KMS-11 (cell line): ENCODE results near the gene NCAM1.

Experiments used
- H2AFZ ChIP-seq: fragments of 200-600 bp; sonication (generic); 2 replicates; pipeline ENCODE4 v1.6.1; 2016; ENCODE audit warnings: antibody characterized with exemption, mixed run types, low read depth
- H3K27ac ChIP-seq: fragments of 200-600 bp; sonication (generic); 2 replicates; pipeline ENCODE4 v1.6.1; 2016; ENCODE audit warnings: mild to moderate bottlenecking, mixed run types
- H3K27me3 ChIP-seq: fragments of 200-600 bp; sonication (generic); 2 replicates; pipeline ENCODE4 v1.6.1; 2017; ENCODE audit warnings: mild to moderate bottlenecking, low read depth, mixed run types, moderate library complexity; ENCODE audit not compliant: insufficient read depth
- H3K36me3 ChIP-seq: fragments of 200-600 bp; sonication (generic); 2 replicates; pipeline ENCODE4 v1.6.1; 2017; ENCODE audit warnings: mild to moderate bottlenecking, mixed run types; ENCODE audit not compliant: insufficient read depth
- H3K4me1 ChIP-seq: fragments of 200-600 bp; sonication (generic); 2 replicates; pipeline ENCODE4 v1.6.1; 2016; ENCODE audit warnings: mild to moderate bottlenecking, low read depth, mixed run types; ENCODE audit not compliant: poor library complexity, severe bottlenecking
- H3K4me2 ChIP-seq: fragments of 200-600 bp; sonication (generic); 2 replicates; pipeline ENCODE4 v1.7.0; 2016; ENCODE audit warnings: mild to moderate bottlenecking, mixed run types
- H3K4me3 ChIP-seq: fragments of 200-600 bp; sonication (generic); IDR thresholded peaks from 2 replicates; pipeline ENCODE4 v1.6.1; 2017; ENCODE audit warnings: low read depth, low read length, mixed read lengths; ENCODE audit not compliant: insufficient read depth
- H3K79me2 ChIP-seq: fragments of 200-600 bp; sonication (generic); 2 replicates; pipeline ENCODE4 v1.6.1; 2016; ENCODE audit warnings: low read depth, mixed run types; ENCODE audit not compliant: insufficient read depth
- H3K9ac ChIP-seq: fragments of 200-600 bp; sonication (generic); 2 replicates; pipeline ENCODE4 v1.6.1; 2016; ENCODE audit warnings: mild to moderate bottlenecking, mixed run types
- H4K20me1 ChIP-seq: fragments of 200-600 bp; sonication (generic); 2 replicates; pipeline ENCODE4 v1.6.1; 2016; ENCODE audit warnings: mild to moderate bottlenecking, mixed run types; ENCODE audit not compliant: insufficient read depth
- TF ChIP-seq, protein P1 (sequence below): fragments of 200-600 bp; sonication (generic); conservative IDR thresholded peaks from 2 replicates; pipeline ENCODE4 v1.6.1; 2017; ENCODE audit warnings: low read depth, mild to moderate bottlenecking, antibody characterized with exemption, low read length, moderate library complexity, mixed read lengths

The NCAM1 gene

DNA sequence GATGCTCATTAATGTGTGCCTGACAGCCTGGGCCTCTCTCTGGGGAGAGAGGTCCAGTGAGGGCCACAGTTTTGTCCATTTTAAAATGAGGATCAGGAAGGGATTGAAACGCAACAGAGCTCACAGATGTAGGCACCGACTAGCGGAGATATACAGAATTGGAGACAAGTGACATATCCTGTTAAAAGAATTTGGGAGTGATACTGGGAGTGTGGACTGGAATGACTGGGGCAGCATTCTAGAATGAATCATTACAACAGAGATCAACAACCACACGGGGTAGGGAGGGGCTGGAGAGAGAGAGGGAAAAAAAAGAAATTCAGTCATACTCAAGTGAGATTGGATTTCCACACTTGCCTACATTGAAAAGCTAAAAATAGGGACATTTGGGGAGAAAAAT lies 2.5 kb upstream of the NCAM1 start:
- H3K36me3 ChIP-seq, result no peaks in the 10 kb centered on the region
- no peaks in the 10 kb centered on the region for H4K20me1 ChIP-seq
- no peak overlapping the region for H3K4me3 ChIP-seq
- no peak overlapping the region for H2AFZ ChIP-seq
- TF ChIP-seq, protein P1, sequence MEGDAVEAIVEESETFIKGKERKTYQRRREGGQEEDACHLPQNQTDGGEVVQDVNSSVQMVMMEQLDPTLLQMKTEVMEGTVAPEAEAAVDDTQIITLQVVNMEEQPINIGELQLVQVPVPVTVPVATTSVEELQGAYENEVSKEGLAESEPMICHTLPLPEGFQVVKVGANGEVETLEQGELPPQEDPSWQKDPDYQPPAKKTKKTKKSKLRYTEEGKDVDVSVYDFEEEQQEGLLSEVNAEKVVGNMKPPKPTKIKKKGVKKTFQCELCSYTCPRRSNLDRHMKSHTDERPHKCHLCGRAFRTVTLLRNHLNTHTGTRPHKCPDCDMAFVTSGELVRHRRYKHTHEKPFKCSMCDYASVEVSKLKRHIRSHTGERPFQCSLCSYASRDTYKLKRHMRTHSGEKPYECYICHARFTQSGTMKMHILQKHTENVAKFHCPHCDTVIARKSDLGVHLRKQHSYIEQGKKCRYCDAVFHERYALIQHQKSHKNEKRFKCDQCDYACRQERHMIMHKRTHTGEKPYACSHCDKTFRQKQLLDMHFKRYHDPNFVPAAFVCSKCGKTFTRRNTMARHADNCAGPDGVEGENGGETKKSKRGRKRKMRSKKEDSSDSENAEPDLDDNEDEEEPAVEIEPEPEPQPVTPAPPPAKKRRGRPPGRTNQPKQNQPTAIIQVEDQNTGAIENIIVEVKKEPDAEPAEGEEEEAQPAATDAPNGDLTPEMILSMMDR, result no peak
- H3K4me1 ChIP-seq, result no peaks in the 10 kb centered on the region
- no peak overlapping the region for H3K4me2 ChIP-seq
- no peaks in the 10 kb centered on the region for H3K79me2 ChIP-seq
- no peaks in the 10 kb centered on the region for H3K27me3 ChIP-seq
- H3K27ac ChIP-seq, result no peak overlapping the region
- H3K9ac ChIP-seq, result no peak overlapping the region

DNA sequence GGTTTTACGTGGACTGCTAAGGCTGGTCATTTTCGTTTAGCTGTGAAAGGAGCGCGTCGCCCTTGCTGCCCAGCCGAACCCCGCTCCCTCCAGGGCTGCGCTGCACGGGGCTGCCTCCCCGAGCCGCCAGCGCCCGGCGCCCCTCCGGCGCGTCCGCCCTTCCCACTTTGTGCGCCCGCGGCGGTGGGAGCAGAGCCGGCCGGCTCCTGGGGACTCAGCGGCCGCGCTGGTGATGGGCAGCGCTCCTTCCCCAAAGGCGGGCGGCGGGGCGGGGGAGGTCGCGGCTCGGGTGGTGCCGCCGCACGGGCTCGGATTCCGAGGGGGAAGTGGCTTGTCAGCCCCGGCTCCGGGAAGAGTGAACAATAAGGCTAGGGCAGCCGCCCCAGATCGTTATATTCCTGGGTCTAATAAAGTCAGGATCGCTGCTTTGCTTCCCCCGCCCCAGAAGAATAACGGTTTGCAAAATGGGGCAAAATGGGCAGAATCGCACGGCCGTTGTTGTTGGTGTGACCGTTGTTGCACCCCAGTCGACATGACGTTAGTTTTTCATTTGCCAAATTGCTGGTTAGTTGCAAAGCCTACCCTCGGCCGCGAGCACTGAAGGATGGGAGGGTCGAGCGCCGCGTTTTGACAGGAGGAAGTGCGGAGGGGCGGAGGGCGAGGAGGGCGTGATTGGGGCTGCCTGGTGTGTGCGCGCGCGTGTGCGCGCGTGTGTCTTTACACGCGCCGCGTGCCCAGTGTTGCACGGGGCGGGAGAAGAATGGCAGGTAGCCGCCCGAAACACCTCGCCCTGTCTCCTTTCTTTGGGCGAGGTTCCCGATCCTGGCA lies 745 bp downstream of the NCAM1 start:
- H3K4me2 ChIP-seq, result peak overlapping the region; percentile 68
- no peaks in the 10 kb centered on the region for H3K27me3 ChIP-seq
- no peak overlapping the region for H3K27ac ChIP-seq
- peak overlapping the region; percentile 73 for H2AFZ ChIP-seq
- H3K79me2 ChIP-seq, result no peaks in the 10 kb centered on the region
- no peaks in the 10 kb centered on the region for H3K36me3 ChIP-seq
- H3K9ac ChIP-seq, result no peak overlapping the region
- H3K4me1 ChIP-seq, result no peaks in the 10 kb centered on the region
- H4K20me1 ChIP-seq, result no peaks in the 10 kb centered on the region
- TF ChIP-seq, protein P1, result no peak
- H3K4me3 ChIP-seq, result no peak overlapping the region

DNA sequence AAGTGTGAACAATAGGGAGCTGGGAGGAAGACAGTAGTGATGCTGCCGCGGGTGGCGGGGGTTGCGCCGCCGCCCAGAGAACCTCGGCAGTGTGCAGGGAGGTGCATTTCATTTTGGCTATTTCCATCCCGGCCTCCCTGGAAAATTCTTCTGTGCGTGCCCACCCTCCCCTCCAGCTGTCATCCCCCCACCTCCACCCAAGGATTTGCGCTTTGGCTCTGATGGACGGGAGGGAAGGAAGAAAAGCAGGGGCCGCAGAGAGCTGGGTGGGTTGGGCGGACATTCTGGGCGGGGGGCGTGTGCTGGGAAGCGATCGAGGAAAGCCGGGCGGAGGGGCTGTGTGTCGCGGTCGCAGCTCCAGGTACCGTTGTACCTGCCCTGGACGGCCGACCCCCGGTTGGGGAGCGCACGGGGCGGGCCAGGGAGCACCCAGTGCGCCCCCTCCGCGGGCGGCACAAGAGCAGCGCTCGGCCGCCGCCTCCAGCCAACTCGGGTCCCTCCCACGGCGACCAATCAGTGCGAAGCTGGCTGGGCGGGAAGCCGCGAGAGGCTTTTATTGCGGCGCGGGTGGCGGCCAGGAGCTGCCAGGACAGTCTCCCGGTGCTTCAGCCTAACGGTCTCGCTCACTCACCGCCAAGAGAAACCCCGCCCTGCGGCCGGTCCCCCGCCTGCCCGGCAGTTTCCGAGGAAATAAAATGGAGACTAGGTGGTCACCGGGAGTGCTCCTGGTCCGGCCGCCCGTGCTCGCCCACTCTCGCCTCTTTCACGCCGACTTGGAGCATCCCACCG lies 1.6 kb downstream of the NCAM1 start:
- Histone ChIP-seq H3K36me3 (no peaks in the 10 kb centered on the region), H3K27me3 (no peaks in the 10 kb centered on the region), H3K9ac (no peak overlapping the region), H2AFZ (peak overlapping the region; percentile 73; the same call in 1 of the 2 replicates), H4K20me1 (no peaks in the 10 kb centered on the region), H3K4me3 (no peak overlapping the region), H3K79me2 (no peaks in the 10 kb centered on the region), H3K4me2 (peak overlapping the region; percentile 68), H3K27ac (no peak overlapping the region), H3K4me1 (no peaks in the 10 kb centered on the region)
- TF ChIP-seq, protein P1, result no peak

DNA sequence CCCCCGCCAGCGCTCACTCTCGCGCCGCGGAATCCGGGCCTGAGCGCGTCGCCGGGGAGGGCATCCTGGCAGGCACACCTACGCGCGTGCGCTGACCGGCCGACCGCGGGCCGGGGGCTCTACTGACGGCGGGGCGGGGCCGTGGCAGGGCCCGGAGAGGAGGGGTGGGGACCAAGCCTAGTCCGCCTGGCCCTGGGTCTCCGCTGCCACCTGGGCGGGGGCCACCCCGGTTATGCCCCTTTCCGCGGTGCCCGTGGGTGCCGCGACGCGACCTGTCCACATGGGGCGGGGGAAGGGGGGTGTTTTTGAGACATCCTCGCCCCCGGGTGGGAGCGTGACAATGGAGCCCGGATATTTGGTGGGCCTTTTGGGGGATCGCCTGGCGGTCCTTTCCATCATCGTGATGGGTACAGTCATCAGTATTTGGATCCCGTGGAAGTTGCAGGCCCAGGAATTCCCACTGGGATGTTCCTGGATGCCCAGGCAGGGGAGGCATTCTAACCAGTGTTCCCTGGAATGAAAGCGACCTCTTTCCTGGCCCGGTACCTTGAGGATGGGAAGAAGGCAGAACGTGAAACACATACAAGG lies 2.2 kb downstream of the NCAM1 start:
- Histone ChIP-seq H2AFZ (peak overlapping the region; percentile 73; the same call in 1 of the 2 replicates), H3K27me3 (no peaks in the 10 kb centered on the region), H3K27ac (no peak overlapping the region), H3K4me1 (no peaks in the 10 kb centered on the region), H3K79me2 (no peaks in the 10 kb centered on the region), H3K36me3 (no peaks in the 10 kb centered on the region), H3K4me3 (no peak overlapping the region), H3K4me2 (no peak overlapping the region), H3K9ac (no peak overlapping the region), H4K20me1 (no peaks in the 10 kb centered on the region)
- TF ChIP-seq, protein P1, result no peak
